PFSK-1 (cell line): ENCODE data around the gene EFTUD2.

ENCODE experiments used
- POLR2AphosphoS5 ChIP-seq: IDR thresholded peaks from 2 replicates; pipeline ENCODE4 v1.6.1; 2012; ENCODE audit warnings: low read depth, mild to moderate bottlenecking, control low read depth, low read length, moderate library complexity
- SIN3A ChIP-seq: IDR thresholded peaks from 2 replicates; pipeline ENCODE4 v1.6.1; 2012; ENCODE audit warnings: mild to moderate bottlenecking, low read length, moderate library complexity, borderline replicate concordance; ENCODE audit not compliant: insufficient read depth
- TAF1 ChIP-seq: IDR thresholded peaks from 2 replicates; pipeline ENCODE4 v1.6.1; 2012; ENCODE audit warnings: low read length, control low read depth, borderline replicate concordance; ENCODE audit not compliant: insufficient read depth
- TF ChIP-seq, protein P1 (sequence below), 2 experiments: IDR thresholded peaks; 2 replicates each; pipeline versions ENCODE4 v1.6.1 to v1.8.0; 2011 to 2012; ENCODE audit warnings: low read depth in 2 of 2, low read length in 2 of 2, control low read depth in 1 of 2, inconsistent platforms in 1 of 2, mild to moderate bottlenecking in 1 of 2, moderate library complexity in 1 of 2; ENCODE audit not compliant: insufficient read depth in 1 of 2

DNA sequence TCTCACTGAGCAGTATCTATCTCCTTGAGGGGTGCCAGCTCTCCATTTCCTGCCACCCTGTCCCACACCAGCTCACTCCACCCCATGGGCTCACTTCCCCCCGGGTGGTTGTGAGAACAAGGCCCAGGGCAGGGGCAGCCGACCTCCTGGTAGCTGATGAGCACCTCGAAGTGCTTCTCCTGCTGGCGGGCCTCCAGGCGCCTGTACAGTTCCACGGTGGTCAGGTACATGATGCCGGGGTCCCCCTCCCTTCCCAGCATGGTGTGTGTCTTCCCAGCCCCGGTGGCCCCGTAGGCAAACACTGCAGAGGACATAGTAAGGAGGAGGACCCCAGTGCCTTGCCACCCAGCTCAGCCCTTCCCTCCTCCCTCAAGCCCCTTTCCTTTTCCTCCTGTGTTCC is 35.9 kb upstream of the EFTUD2 start:
- no peak for TF ChIP-seq POLR2AphosphoS5
- TF ChIP-seq, protein P1, sequence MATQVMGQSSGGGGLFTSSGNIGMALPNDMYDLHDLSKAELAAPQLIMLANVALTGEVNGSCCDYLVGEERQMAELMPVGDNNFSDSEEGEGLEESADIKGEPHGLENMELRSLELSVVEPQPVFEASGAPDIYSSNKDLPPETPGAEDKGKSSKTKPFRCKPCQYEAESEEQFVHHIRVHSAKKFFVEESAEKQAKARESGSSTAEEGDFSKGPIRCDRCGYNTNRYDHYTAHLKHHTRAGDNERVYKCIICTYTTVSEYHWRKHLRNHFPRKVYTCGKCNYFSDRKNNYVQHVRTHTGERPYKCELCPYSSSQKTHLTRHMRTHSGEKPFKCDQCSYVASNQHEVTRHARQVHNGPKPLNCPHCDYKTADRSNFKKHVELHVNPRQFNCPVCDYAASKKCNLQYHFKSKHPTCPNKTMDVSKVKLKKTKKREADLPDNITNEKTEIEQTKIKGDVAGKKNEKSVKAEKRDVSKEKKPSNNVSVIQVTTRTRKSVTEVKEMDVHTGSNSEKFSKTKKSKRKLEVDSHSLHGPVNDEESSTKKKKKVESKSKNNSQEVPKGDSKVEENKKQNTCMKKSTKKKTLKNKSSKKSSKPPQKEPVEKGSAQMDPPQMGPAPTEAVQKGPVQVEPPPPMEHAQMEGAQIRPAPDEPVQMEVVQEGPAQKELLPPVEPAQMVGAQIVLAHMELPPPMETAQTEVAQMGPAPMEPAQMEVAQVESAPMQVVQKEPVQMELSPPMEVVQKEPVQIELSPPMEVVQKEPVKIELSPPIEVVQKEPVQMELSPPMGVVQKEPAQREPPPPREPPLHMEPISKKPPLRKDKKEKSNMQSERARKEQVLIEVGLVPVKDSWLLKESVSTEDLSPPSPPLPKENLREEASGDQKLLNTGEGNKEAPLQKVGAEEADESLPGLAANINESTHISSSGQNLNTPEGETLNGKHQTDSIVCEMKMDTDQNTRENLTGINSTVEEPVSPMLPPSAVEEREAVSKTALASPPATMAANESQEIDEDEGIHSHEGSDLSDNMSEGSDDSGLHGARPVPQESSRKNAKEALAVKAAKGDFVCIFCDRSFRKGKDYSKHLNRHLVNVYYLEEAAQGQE (IDR thresholded peaks at IDR 0.05; ENCODE audit: insufficient read depth in 1 of 2, low read depth in 2 of 2, low read length in 2 of 2): no peak
- no peak for TF ChIP-seq SIN3A
- no peak for TF ChIP-seq TAF1
